Ovary (tissue), 9 donors: ENCODE results near the gene TOPAZ1. TPM values are rescaled to one million over a fixed set of nuclear protein-coding genes. Genes with fewer than 3 reads are reported as not detected.

ENCODE experiments used
- DNase-seq, 5 donors: peaks; one replicate each; pipeline ENCODE4 v3.0.0-alpha.2; 2019 to 2020
- H3K27ac ChIP-seq, 2 donors: fragments of 200-600 bp; one replicate each; pipeline versions ENCODE4 v1.5.1 to v1.8.0; 2019 to 2022
- H3K27me3 ChIP-seq: fragments of 200-600 bp; one replicate; pipeline ENCODE4 v1.8.0; 2022
- H3K36me3 ChIP-seq: fragments of 200-600 bp; sonication (generic); one replicate; pipeline ENCODE4 v1.5.1; 2019
- H3K4me1 ChIP-seq: one replicate; pipeline ENCODE4 v1.8.1; 2013; ENCODE audit warnings: mild to moderate bottlenecking, moderate library complexity; ENCODE audit not compliant: insufficient read depth
- H3K4me3 ChIP-seq: fragments of 200-600 bp; sonication (generic); one replicate; pipeline ENCODE4 v1.5.1; 2017
- H3K9me3 ChIP-seq, 2 donors: fragments of 200-600 bp in 1 of 2; sonication (generic) in 1 of 2; one replicate each; pipeline versions ENCODE4 v1.5.1 to v1.8.1; 2013 to 2019; ENCODE audit warnings: mild to moderate bottlenecking in 1 of 2, moderate library complexity in 1 of 2
- EP300 ChIP-seq: sonication (generic); formaldehyde crosslinking; IDR thresholded peaks from one replicate; pipeline ENCODE4 v1.6.1; 2017; ENCODE audit warnings: antibody characterized with exemption
- POLR2A ChIP-seq: fragments of 450-650 bp; IDR thresholded peaks from one replicate; pipeline ENCODE4 v1.6.1; 2017; ENCODE audit warnings: antibody characterized with exemption, mild to moderate bottlenecking, moderate library complexity
- WGBS, 3 donors: extraction: QIAGEN DNeasy Blood & Tissue Kit in 1 of 3; methylation state at CpG; one replicate each; pipeline versions ENCODE4 v1.1.5 to v1.1.7; 2013 to 2017; 5-methylcytosine and 5-hydroxymethylcytosine counted together
- intact Hi-C, 4 donors: fragments of 100-400 bp; cut with DNase I; formaldehyde crosslinking; loops; one replicate each; pipeline versions ENCODE4 v1.11.0 to v1.15.1; 2022 to 2023
- polyA plus RNA-seq, 2 donors: library from polyadenylated mRNA; stranded (reverse); fragments of 200-250 nt in 1 of 2; fragments of 350-450 nt in 1 of 2; fragmentation: Illumina TruSeq in 1 of 2; extraction: RNeasy Lipid Tissue Mini Kit (QIAGEN cat#74804) in 1 of 2; gene quantifications; one replicate each; pipeline ENCODE4 v1.2.3, GENCODE V29; 2013 to 2014
- total RNA-seq, 7 donors: library from RNA; depleted of rRNA in 2 of 7; stranded (reverse); fragments of >200 nt in 2 of 7; fragmentation: NEBNext Ultra II Directional in 3 of 7; extraction: Animal tissue kit (Norgen Biotek cat#: 25700) in 3 of 7; gene quantifications; one replicate each; pipeline versions ENCODE4 v1.1.0 to v1.2.4, GENCODE V29; 2016 to 2023
- TF ChIP-seq, protein P1 (sequence below), 3 donors: fragments of 450-650 bp in 2 of 3; fragments of 200-600 bp in 1 of 3; IDR thresholded peaks; one replicate each; pipeline versions ENCODE4 v1.5.1 to v1.8.0; 2016 to 2022; ENCODE audit warnings: antibody characterized with exemption in 3 of 3, mild to moderate bottlenecking in 1 of 3
- donor health status: DM: no; HTN: no; CAD: no; lungs with moderate emphysema.
- donor health status: DM: no; HTN: no; CAD: no.
- donor health status: Bipolar disorder and iron deficiency.
- donor health status: DM: yes; HTN: yes; CAD: no.
- donor health status: DM: no; HTN: no; CAD: no.
- donor health status: DM: yes; HTN: yes; CAD: no.

Gene TOPAZ1
- total and polyA plus RNA-seq, 9 donors = 0.02 TPM; not detected in 8

- Histone ChIP-seq H3K4me3 (no peak overlapping the region), H3K36me3 (no peaks in the 10 kb centered on the region), H3K27me3 (no peaks in the 10 kb centered on the region), H3K27ac (no peak overlapping the region), H3K9me3 (no peaks in the 10 kb centered on the region), H3K4me1 (no peaks in the 10 kb centered on the region)
- TF ChIP-seq POLR2A = no peak
- no peak for TF ChIP-seq EP300
- TF ChIP-seq, protein P1, sequence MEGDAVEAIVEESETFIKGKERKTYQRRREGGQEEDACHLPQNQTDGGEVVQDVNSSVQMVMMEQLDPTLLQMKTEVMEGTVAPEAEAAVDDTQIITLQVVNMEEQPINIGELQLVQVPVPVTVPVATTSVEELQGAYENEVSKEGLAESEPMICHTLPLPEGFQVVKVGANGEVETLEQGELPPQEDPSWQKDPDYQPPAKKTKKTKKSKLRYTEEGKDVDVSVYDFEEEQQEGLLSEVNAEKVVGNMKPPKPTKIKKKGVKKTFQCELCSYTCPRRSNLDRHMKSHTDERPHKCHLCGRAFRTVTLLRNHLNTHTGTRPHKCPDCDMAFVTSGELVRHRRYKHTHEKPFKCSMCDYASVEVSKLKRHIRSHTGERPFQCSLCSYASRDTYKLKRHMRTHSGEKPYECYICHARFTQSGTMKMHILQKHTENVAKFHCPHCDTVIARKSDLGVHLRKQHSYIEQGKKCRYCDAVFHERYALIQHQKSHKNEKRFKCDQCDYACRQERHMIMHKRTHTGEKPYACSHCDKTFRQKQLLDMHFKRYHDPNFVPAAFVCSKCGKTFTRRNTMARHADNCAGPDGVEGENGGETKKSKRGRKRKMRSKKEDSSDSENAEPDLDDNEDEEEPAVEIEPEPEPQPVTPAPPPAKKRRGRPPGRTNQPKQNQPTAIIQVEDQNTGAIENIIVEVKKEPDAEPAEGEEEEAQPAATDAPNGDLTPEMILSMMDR (IDR thresholded peaks at IDR 0.05) = no peak
- DNase-seq = no peak
- WGBS, 3 donors = 68 to 71% (median 69%) methylated on average over 1 of the region's 1 CpG
- intact Hi-C loops = no loop called here
These were observed 33.6 kb upstream of the TOPAZ1 start for GRCh38 chr3:44208086-44208485.

DNA sequence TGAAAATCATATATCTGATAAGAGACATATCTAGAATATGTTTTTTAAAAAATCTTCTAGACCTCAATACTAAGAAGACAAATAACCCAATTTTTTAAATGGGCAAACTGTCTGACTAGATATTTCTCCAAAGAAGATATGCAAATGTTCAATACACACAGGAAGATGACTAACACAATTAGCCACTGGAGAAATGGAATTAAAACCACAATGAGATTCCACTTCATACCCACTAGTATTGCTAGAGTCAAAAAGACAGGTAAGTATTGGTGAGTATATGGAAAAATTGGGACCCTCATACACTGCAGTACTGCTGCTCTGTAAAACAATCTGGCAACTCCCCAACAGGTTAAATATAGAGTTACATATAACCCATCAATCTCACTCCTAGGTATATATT is 33.1 kb upstream of the TOPAZ1 start:
- H3K27ac ChIP-seq = no peak overlapping the region
- H3K36me3 ChIP-seq = no peaks in the 10 kb centered on the region
- no peaks in the 10 kb centered on the region for H3K27me3 ChIP-seq
- DNase-seq = no peak
- intact Hi-C loops = no loop called here
- TF ChIP-seq EP300 (no peak), POLR2A (no peak)
- TF ChIP-seq, protein P1 (IDR thresholded peaks at IDR 0.05) = no peak
- H3K9me3 ChIP-seq = no peaks in the 10 kb centered on the region
- H3K4me1 ChIP-seq = no peaks in the 10 kb centered on the region
- H3K4me3 ChIP-seq = no peak overlapping the region

- H3K4me1 ChIP-seq = no peaks in the 10 kb centered on the region
- H3K4me3 ChIP-seq = no peak overlapping the region
- H3K27me3 ChIP-seq = no peaks in the 10 kb centered on the region
- H3K27ac ChIP-seq = no peak overlapping the region
- intact Hi-C loops = no loop called here
- H3K9me3 ChIP-seq = no peaks in the 10 kb centered on the region
- TF ChIP-seq, protein P1 (IDR thresholded peaks at IDR 0.05) = no peak
- TF ChIP-seq EP300 (no peak), POLR2A (no peak)
- DNase-seq = no peak
- H3K36me3 ChIP-seq = no peaks in the 10 kb centered on the region
These were observed 30.7 kb upstream of the TOPAZ1 start for GRCh38 chr3:44210967-44211366.

DNA sequence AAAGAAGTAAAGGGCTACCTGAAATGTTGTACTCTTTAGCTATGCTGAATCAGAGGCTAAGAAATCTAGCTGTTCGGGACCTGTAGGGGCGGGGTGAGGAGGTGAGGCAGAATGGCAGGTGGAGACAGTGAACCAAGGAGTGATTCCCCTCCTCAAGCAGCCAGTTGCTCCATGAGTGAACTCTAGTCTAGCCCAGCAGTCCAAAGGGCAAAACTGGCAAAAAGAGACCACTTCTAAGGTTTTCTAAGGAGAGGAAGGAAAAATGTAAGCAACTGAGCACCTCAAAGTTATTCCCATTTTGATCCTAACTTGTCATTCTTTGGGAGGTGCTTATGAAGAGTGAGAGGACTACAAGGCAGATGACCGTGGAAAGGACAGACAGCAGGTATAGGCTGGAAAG is 19.3 kb upstream of the TOPAZ1 start:
- Histone ChIP-seq H3K9me3 (no peaks in the 10 kb centered on the region), H3K36me3 (no peaks in the 10 kb centered on the region), H3K4me1 (no peaks in the 10 kb centered on the region), H3K27ac (no peak overlapping the region), H3K27me3 (no peaks in the 10 kb centered on the region), H3K4me3 (no peak overlapping the region)
- WGBS, 3 donors = 70 to 75% (median 71%) methylated on average over 3 of the region's 3 CpGs
- intact Hi-C loops = no loop called here
- TF ChIP-seq EP300 (no peak), POLR2A (no peak)
- TF ChIP-seq, protein P1 (IDR thresholded peaks at IDR 0.05) = no peak
- no peak for DNase-seq

DNA sequence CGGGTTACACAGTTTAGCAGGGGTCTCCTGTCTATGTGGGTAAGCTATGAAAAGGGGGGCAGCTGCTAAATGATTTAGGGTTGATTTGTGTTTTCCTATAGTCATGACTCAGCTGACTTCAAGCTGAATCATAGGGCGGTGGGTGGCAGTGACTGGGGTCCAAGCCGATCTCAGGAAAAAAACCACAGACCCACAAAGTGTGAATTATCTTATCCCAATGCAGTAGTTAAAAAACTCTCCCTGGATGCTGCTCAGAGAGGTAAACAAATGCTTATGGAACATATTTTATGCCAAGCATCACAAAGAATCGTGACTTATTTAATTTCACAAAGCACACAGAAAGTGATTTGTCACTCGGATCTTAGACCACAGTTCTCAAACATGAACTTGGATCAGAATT is 18.4 kb upstream of the TOPAZ1 start:
- no peak for DNase-seq
- no peak overlapping the region for H3K4me3 ChIP-seq
- WGBS, 3 donors = 57 to 72% (median 64%) methylated on average over 5 of the region's 5 CpGs
- H3K27me3 ChIP-seq = no peaks in the 10 kb centered on the region
- no peaks in the 10 kb centered on the region for H3K36me3 ChIP-seq
- no peak for TF ChIP-seq POLR2A
- TF ChIP-seq, protein P1 (IDR thresholded peaks at IDR 0.05) = no peak
- TF ChIP-seq EP300 = no peak
- H3K4me1 ChIP-seq = no peaks in the 10 kb centered on the region
- intact Hi-C loops = no loop called here
- no peak overlapping the region for H3K27ac ChIP-seq
- H3K9me3 ChIP-seq = no peaks in the 10 kb centered on the region
